ENCODE data around the gene SAMD4B. TPM values are rescaled to one million over a fixed set of nuclear protein-coding genes. Genes with fewer than 3 reads are reported as not detected.

SAMD4B gene
- total and polyA plus RNA-seq, 10 of the 15 experiments (the other 5 are each of a cell fraction or from before 2014, with no cell fraction given) = 2.4 to 43.3 (median 23.9) TPM

GRCh38 chr19:39397360-39398296 lies 55.4 kb downstream of the SAMD4B start (continued):
- TF ChIP-seq RB1 (IDR thresholded peaks at IDR 0.05; ENCODE audit: borderline replicate concordance) (peak; percentile 77; the same call in 1 of the 2 replicates), MEF2A (IDR thresholded peaks at IDR 0.05; ENCODE audit: insufficient read depth, low read depth, low read length) (peak; percentile 44; the same call in 1 of the 2 replicates), TCF12 (IDR thresholded peaks at IDR 0.05; ENCODE audit: low read depth, low read length) (0 out of 2 replicates have a peak, but pooled peaks have one; percentile 9), CREM (IDR thresholded peaks at IDR 0.05; ENCODE audit: low read depth) (no peak), E2F4 (IDR thresholded peaks at IDR 0.05; ENCODE audit: low read depth, low read length) (0 out of 2 replicates have a peak, but pooled peaks have one; percentile 38), IKZF2 (IDR thresholded peaks at IDR 0.05) (peak; percentile 59 to 71), SREBF2 (IDR thresholded peaks at IDR 0.05; ENCODE audit: low read length) (no peak), ATF2 (IDR thresholded peaks at IDR 0.05; ENCODE audit: low read length) (no peak), ZNF207 (IDR thresholded peaks at IDR 0.05; ENCODE audit: borderline replicate concordance) (peak; percentile 87; the same call in 1 of the 2 replicates), PKNOX1 (IDR thresholded peaks at IDR 0.05) (0 out of 2 replicates have a peak, but pooled peaks have one; percentile 7), ZNF622 (IDR thresholded peaks at IDR 0.05) (no peak), SMC3 (IDR thresholded peaks at IDR 0.05; ENCODE audit: borderline replicate concordance, low read length) (peak; percentile 100), HDAC2 (IDR thresholded peaks at IDR 0.05) (no peak), NBN (IDR thresholded peaks at IDR 0.05) (peak; percentile 98), DPF2 (IDR thresholded peaks at IDR 0.05) (no peak), NFIC (IDR thresholded peaks at IDR 0.05; ENCODE audit: low read depth, low read length) (no peak), ZNF592 (IDR thresholded peaks at IDR 0.05) (peak; percentile 75; the same call in 1 of the 2 replicates), BRCA1 (IDR thresholded peaks at IDR 0.05; ENCODE audit: low read depth, low read length) (no peak), SMARCA5 (IDR thresholded peaks at IDR 0.05) (peak; percentile 100)
